Stomach (tissue), 4 donors: ENCODE data around the gene NEDD4L.

Experiments used
- CTCF ChIP-seq, 7 experiments: fragments of 450-650 bp in 4 of 7; fragments of 200-600 bp in 3 of 7; sonication (generic) in 3 of 7; IDR thresholded peaks; one replicate each; pipeline ENCODE4 v1.5.1; 2016 to 2019; ENCODE audit warnings: antibody characterized with exemption in 7 of 7, control low read depth in 2 of 7, mild to moderate bottlenecking in 1 of 7
- EP300 ChIP-seq: sonication (generic); formaldehyde crosslinking; IDR thresholded peaks from one replicate; pipeline ENCODE4 v1.6.1; 2017; ENCODE audit warnings: antibody characterized with exemption
- POLR2A ChIP-seq, 4 donors: fragments of 450-650 bp; IDR thresholded peaks; one replicate each; pipeline ENCODE4 v1.6.1; 2016; ENCODE audit warnings: antibody characterized with exemption in 4 of 4, control low read depth in 2 of 4, mild to moderate bottlenecking in 1 of 4, moderate library complexity in 1 of 4
- POLR2AphosphoS5 ChIP-seq, 3 donors: sonication (generic); formaldehyde crosslinking; IDR thresholded peaks; one replicate each; pipeline ENCODE4 v1.6.1; 2016; ENCODE audit warnings: antibody characterized with exemption in 3 of 3

- TF ChIP-seq CTCF (IDR thresholded peaks at IDR 0.05) (no peak), POLR2A (IDR thresholded peaks at IDR 0.05) (no peak), POLR2AphosphoS5 (IDR thresholded peaks at IDR 0.05) (no peak), EP300 (no peak)
Measured at GRCh38 chr18:58350526-58350925, 306.5 kb downstream of the NEDD4L start.
